SK-N-SH treated with all-trans-retinoic acid at 6 μM for 48 hours (cell line): ENCODE data around the gene HCAR1.

Experiments used
- BACH2 ChIP-seq: fragments of 250-450 bp; sonication (Bioruptor Pico); IDR thresholded peaks from 2 replicates; pipeline ENCODE4 v1.9.0; 2021; ENCODE audit warnings: mild to moderate bottlenecking, borderline replicate concordance
- PPARA ChIP-seq: fragments of 250-450 bp; sonication (Bioruptor Pico); IDR thresholded peaks from 2 replicates; pipeline ENCODE4 v1.5.0; 2020; ENCODE audit warnings: mild to moderate bottlenecking, borderline replicate concordance
- TF ChIP-seq, protein P1 (sequence below): fragments of 250-450 bp; sonication (Bioruptor Pico); IDR thresholded peaks from 2 replicates; pipeline ENCODE4 v1.5.0; 2020; ENCODE audit warnings: mild to moderate bottlenecking, moderate library complexity

DNA sequence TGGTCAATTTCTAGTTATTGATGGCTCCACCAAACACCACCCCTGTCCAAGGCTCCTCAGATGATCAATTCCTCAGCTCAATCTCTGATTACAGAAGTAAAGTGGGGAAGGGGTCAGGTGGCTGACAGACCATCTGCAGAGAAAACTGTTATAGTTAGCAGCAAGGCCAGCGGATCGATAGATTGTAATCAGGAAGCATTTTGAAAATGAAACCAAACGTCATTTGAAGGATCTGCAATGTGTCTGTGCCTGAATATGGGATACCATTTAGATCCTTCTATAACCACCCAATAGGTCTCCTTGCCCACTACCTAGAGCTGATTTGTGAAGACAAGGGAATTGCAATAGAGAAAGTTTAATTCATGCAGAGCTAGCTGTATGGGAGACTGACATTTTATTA lies 39.1 kb downstream of the HCAR1 start:
- TF ChIP-seq PPARA (no peak), BACH2 (no peak)
- TF ChIP-seq, protein P1, sequence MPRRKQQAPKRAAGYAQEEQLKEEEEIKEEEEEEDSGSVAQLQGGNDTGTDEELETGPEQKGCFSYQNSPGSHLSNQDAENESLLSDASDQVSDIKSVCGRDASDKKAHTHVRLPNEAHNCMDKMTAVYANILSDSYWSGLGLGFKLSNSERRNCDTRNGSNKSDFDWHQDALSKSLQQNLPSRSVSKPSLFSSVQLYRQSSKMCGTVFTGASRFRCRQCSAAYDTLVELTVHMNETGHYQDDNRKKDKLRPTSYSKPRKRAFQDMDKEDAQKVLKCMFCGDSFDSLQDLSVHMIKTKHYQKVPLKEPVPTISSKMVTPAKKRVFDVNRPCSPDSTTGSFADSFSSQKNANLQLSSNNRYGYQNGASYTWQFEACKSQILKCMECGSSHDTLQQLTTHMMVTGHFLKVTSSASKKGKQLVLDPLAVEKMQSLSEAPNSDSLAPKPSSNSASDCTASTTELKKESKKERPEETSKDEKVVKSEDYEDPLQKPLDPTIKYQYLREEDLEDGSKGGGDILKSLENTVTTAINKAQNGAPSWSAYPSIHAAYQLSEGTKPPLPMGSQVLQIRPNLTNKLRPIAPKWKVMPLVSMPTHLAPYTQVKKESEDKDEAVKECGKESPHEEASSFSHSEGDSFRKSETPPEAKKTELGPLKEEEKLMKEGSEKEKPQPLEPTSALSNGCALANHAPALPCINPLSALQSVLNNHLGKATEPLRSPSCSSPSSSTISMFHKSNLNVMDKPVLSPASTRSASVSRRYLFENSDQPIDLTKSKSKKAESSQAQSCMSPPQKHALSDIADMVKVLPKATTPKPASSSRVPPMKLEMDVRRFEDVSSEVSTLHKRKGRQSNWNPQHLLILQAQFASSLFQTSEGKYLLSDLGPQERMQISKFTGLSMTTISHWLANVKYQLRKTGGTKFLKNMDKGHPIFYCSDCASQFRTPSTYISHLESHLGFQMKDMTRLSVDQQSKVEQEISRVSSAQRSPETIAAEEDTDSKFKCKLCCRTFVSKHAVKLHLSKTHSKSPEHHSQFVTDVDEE: no peak
